Esophagus squamous epithelium (tissue), 4 donors: Measurements from ENCODE around the gene PTPN2.

Experiments used
- POLR2A ChIP-seq, 4 donors: fragments of 450-650 bp; IDR thresholded peaks; one replicate each; pipeline ENCODE4 v1.6.1; 2017; ENCODE audit warnings: antibody characterized with exemption in 4 of 4, mild to moderate bottlenecking in 4 of 4, moderate library complexity in 3 of 4
- TF ChIP-seq, protein P1 (sequence below), 6 experiments: fragments of 450-650 bp in 4 of 6; fragments of 200-600 bp in 2 of 6; sonication (generic) in 2 of 6; IDR thresholded peaks; one replicate each; pipeline ENCODE4 v1.5.1; 2016 to 2019; ENCODE audit warnings: antibody characterized with exemption in 6 of 6, mild to moderate bottlenecking in 4 of 6, moderate library complexity in 4 of 6

DNA sequence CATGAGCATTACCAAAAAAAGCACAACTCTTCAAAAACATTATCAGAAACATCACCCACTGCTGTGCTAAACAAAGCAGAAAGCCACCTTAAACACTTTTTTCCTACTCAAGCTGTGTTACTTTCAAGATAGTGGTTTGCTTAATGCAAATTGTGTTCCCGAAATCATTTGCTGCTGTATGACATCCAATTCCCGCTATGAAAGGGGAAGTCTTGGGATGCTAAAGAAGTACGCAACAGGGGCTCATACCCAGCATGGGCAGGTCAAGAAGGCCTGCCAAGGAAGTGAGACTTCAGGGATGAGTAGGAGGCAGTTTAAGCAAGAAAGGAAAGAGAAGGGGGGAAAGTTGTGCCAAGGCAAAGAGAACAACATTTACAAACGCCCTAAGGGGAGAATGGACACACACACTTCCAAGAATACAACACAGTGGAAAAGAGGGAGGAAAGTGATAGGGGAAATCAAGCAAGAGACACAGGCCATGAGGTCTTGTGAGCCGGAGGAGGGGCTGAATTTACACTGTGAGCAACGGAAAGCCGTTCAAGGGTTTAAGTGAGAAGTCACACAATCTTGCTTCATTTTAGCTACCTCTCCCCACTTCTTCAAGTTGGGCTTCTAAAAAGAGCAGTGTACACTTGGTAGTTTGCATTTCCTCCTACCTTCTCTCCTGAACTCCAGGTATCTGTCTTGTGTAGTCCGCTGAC is 4.0 kb downstream of the PTPN2 start:
- TF ChIP-seq, protein P1, sequence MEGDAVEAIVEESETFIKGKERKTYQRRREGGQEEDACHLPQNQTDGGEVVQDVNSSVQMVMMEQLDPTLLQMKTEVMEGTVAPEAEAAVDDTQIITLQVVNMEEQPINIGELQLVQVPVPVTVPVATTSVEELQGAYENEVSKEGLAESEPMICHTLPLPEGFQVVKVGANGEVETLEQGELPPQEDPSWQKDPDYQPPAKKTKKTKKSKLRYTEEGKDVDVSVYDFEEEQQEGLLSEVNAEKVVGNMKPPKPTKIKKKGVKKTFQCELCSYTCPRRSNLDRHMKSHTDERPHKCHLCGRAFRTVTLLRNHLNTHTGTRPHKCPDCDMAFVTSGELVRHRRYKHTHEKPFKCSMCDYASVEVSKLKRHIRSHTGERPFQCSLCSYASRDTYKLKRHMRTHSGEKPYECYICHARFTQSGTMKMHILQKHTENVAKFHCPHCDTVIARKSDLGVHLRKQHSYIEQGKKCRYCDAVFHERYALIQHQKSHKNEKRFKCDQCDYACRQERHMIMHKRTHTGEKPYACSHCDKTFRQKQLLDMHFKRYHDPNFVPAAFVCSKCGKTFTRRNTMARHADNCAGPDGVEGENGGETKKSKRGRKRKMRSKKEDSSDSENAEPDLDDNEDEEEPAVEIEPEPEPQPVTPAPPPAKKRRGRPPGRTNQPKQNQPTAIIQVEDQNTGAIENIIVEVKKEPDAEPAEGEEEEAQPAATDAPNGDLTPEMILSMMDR (IDR thresholded peaks at IDR 0.05): no peak
- TF ChIP-seq POLR2A (IDR thresholded peaks at IDR 0.05): no peak
